H1 (cell line): ENCODE measurements around the gene GCLM. TPM values are rescaled to one million over a fixed set of nuclear protein-coding genes. Genes with fewer than 3 reads are reported as not detected.

Experiments used
- CHD7 ChIP-seq: fragments of 300-600 bp; sonication (generic); IDR thresholded peaks from 2 replicates; pipeline ENCODE4 v1.7.1; 2012; ENCODE audit warnings: low read length, moderate library complexity, mild to moderate bottlenecking, inconsistent platforms; ENCODE audit not compliant: insufficient replicate concordance
- EGR1 ChIP-seq: IDR thresholded peaks from 2 replicates; pipeline ENCODE4 v1.6.1; 2011; ENCODE audit warnings: low read depth, low read length, borderline replicate concordance
- GABPA ChIP-seq: IDR thresholded peaks from 2 replicates; pipeline ENCODE4 v1.6.1; 2011; ENCODE audit warnings: mild to moderate bottlenecking, low read length, moderate library complexity, borderline replicate concordance; ENCODE audit not compliant: insufficient read depth
- JUND ChIP-seq: IDR thresholded peaks from 2 replicates; pipeline ENCODE4 v1.6.1; 2011; ENCODE audit warnings: mild to moderate bottlenecking, improper control_type of control experiment, low read length
- MAX ChIP-seq: IDR thresholded peaks from 2 replicates; pipeline ENCODE4 v1.6.1; 2012; ENCODE audit warnings: inconsistent platforms
- polyA plus RNA-seq, 7 experiments: library from polyadenylated mRNA; depleted of rRNA in 3 of 7; stranded (reverse) in 5 of 7; unstranded in 2 of 7; fragments of >200 nt in 5 of 7; fragments of 200-250 nt in 2 of 7; gene quantifications; 1 replicate in 5 of 7; 2 replicates in 1 of 7; 4 replicates in 1 of 7; pipeline versions ENCODE4 v1.2.1 to v1.2.3, GENCODE V29; 2011 to 2013; ENCODE audit warnings: missing spikeins in 2 of 7, mixed read lengths in 2 of 7
- total RNA-seq: library from RNA; stranded (reverse); fragmentation: NEBNext Ultra II Directional; extraction: Animal tissue kit (Norgen Biotek cat#: 25700); gene quantifications from 2 replicates; pipeline ENCODE4 v1.2.1, GENCODE V29; 2021

The GCLM gene
- total and polyA plus RNA-seq, 2 of the 8 experiments (the other 6 are each of a cell fraction or from before 2014, with no cell fraction given) = 3.1 to 12.8 TPM

- TF ChIP-seq CHD7 (no peak), MAX (no peak), GABPA (no peak), EGR1 (no peak), JUND (no peak)
Measured at GRCh38 chr1:93955765-93956164, 46.5 kb upstream of the GCLM start (continued).
